HFFc6 (cell line): Measurements from ENCODE around the gene LSAMP. TPM values are rescaled to one million over a fixed set of nuclear protein-coding genes. Genes with fewer than 3 reads are reported as not detected.

ENCODE experiments used
- DNase-seq: peaks from one replicate; pipeline ENCODE4 v3.0.0-alpha.2; 2018
- H3K27ac Mint-ChIP-seq: 2 replicates; pipeline ENCODE4 v1.8.0; 2020; ENCODE audit warnings: mild to moderate bottlenecking, mixed read lengths
- H3K27me3 Mint-ChIP-seq: 2 replicates; pipeline ENCODE4 v1.8.0; 2021; ENCODE audit warnings: mild to moderate bottlenecking, moderate library complexity, mixed read lengths; ENCODE audit not compliant: insufficient read depth
- H3K36me3 Mint-ChIP-seq: 2 replicates; pipeline ENCODE4 v1.8.0; 2021; ENCODE audit warnings: low read depth, mixed read lengths
- H3K4me1 Mint-ChIP-seq: 2 replicates; pipeline ENCODE4 v1.8.0; 2020; ENCODE audit warnings: low read depth, mixed read lengths
- H3K4me3 Mint-ChIP-seq: 2 replicates; pipeline ENCODE4 v1.8.0; 2020; ENCODE audit warnings: mild to moderate bottlenecking, moderate library complexity, mixed read lengths
- H3K9me3 Mint-ChIP-seq: 2 replicates; pipeline ENCODE4 v1.8.0; 2020; ENCODE audit warnings: mild to moderate bottlenecking, mixed read lengths
- total RNA-seq, 6 experiments: library from RNA; stranded (reverse); fragmentation: NEBNext Ultra II Directional; extraction: Animal tissue kit (Norgen Biotek cat#: 25700); gene quantifications; 2 replicates in 1 of 6; 3 replicates in 5 of 6; pipeline ENCODE4 v1.2.3, GENCODE V29; 2021
- TF ChIP-seq, protein P1 (sequence below): fragments of 200-600 bp; sonication (generic); IDR thresholded peaks from 2 replicates; pipeline ENCODE4 v1.5.0; 2021; ENCODE audit warnings: antibody characterized with exemption, mild to moderate bottlenecking

LSAMP gene
- total RNA-seq, 6 experiments from 2014 or later: not detected

GRCh38 chr3:116240261-116240660 lies 205.0 kb downstream of the LSAMP start:
- Mint-ChIP-seq H3K27ac (no peak overlapping the region), H3K4me1 (no peaks in the 10 kb centered on the region), H3K9me3 (peaks cover 33% of the 10 kb centered on the region), H3K27me3 (no peaks in the 10 kb centered on the region), H3K4me3 (no peak overlapping the region), H3K36me3 (no peaks in the 10 kb centered on the region; the same call in 1 of the 2 replicates)
- no peak for DNase-seq
- TF ChIP-seq, protein P1, sequence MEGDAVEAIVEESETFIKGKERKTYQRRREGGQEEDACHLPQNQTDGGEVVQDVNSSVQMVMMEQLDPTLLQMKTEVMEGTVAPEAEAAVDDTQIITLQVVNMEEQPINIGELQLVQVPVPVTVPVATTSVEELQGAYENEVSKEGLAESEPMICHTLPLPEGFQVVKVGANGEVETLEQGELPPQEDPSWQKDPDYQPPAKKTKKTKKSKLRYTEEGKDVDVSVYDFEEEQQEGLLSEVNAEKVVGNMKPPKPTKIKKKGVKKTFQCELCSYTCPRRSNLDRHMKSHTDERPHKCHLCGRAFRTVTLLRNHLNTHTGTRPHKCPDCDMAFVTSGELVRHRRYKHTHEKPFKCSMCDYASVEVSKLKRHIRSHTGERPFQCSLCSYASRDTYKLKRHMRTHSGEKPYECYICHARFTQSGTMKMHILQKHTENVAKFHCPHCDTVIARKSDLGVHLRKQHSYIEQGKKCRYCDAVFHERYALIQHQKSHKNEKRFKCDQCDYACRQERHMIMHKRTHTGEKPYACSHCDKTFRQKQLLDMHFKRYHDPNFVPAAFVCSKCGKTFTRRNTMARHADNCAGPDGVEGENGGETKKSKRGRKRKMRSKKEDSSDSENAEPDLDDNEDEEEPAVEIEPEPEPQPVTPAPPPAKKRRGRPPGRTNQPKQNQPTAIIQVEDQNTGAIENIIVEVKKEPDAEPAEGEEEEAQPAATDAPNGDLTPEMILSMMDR: no peak

- Mint-ChIP-seq H3K36me3 (no peaks in the 10 kb centered on the region; the same call in 1 of the 2 replicates), H3K4me3 (no peak overlapping the region), H3K9me3 (peaks cover 26% of the 10 kb centered on the region), H3K27me3 (no peaks in the 10 kb centered on the region), H3K27ac (no peak overlapping the region), H3K4me1 (no peaks in the 10 kb centered on the region)
- no peak for DNase-seq
- TF ChIP-seq, protein P1: no peak
Observed at GRCh38 chr3:116238846-116239565, 206.3 kb downstream of the LSAMP start.

DNA sequence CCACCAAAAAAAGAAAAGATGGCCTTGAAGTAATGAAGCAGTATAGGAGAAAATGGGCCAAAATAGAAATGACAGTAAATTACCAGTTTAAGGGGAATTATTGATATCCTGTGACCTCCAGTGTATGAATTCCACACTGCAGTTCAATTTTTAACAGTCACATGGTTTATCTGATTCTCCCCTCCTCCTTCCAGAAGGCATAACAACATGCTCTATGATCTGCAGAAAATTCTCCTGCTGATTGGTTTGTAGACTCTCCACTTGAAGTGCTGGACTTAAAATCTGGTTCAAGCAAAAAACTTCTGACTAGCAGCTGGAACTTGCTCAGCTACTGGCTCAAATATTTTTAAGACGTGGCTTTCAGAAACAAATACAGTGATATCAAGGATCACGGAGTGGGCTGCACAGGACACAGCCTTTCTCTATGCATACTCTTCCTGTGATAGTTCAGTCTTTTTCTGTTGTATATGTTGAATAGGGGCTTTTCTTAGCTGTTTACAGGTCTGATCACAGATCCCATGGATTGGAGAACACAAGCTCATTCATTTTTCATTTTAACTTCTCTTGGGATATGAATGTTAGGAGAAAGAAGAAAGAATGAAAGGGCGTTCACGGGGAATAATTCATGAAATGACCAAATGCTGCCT lies 211.5 kb downstream of the LSAMP start:
- Mint-ChIP-seq H3K4me3 (no peak overlapping the region), H3K9me3 (peaks cover 35% of the 10 kb centered on the region), H3K36me3 (no peaks in the 10 kb centered on the region), H3K27ac (no peak overlapping the region), H3K4me1 (no peaks in the 10 kb centered on the region), H3K27me3 (no peaks in the 10 kb centered on the region)
- DNase-seq: no peak
- TF ChIP-seq, protein P1: no peak

DNA sequence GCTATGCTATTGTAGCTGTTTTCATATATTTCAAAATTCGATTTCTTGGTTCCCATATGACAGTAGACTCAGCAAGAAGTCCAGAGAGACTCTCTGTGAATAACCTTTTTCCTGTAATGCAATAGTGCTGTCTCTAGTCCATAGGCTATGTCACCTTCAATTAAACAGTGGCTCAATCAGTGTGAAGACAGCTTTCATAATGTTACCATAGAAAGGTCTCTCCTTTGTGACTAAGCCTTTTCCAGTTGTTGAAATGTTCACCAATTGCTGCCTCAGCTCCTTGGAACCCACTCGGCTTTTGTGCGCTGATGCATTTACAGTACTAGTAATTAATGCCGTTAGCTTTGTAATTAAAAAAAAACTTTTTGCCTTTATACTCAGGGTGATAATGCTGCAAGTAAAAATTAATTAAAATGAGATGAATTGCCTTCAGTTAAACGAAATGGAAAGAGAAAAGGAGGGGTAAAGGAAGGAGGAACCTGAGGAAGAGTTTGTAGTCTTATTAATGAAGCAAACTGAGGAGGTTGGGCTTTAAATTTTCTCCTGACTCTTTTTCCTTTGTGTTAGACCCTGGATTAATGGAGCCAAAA lies 214.8 kb downstream of the LSAMP start:
- DNase-seq: no peak
- Mint-ChIP-seq H3K27me3 (no peaks in the 10 kb centered on the region), H3K4me1 (no peaks in the 10 kb centered on the region), H3K4me3 (no peak overlapping the region), H3K9me3 (peaks cover 58% of the 10 kb centered on the region), H3K36me3 (no peaks in the 10 kb centered on the region), H3K27ac (no peak overlapping the region)
- TF ChIP-seq, protein P1: no peak

GRCh38 chr3:116226266-116226665 lies 219.0 kb downstream of the LSAMP start:
- H3K4me3 Mint-ChIP-seq: no peak overlapping the region
- H3K36me3 Mint-ChIP-seq: no peaks in the 10 kb centered on the region

More at GRCh38 chr3:116226266-116226665, 219.0 kb downstream of the LSAMP start:
- DNase-seq: no peak
- peaks cover 41% of the 10 kb centered on the region for H3K9me3 Mint-ChIP-seq
- H3K4me1 Mint-ChIP-seq: no peaks in the 10 kb centered on the region
- no peak overlapping the region for H3K27ac Mint-ChIP-seq
- TF ChIP-seq, protein P1: no peak
- no peaks in the 10 kb centered on the region for H3K27me3 Mint-ChIP-seq
